ENCODE measurements around the gene OR3A2. TPM values are rescaled to one million over a fixed set of nuclear protein-coding genes. Genes with fewer than 3 reads are reported as not detected.
"Not testable (repeated sequence)": the region's sequence is repeated elsewhere in the genome, so short reads cannot be mapped to it uniquely, and the experiment has no call there.

Gene OR3A2
- total RNA-seq, 1 experiment from 2014 or later = not detected

- no peaks in the 10 kb centered on the region for H3K4me1 ChIP-seq (ENCODE audit: insufficient read depth, low read length)
- DNase-seq = no peak
- TF ChIP-seq CTCF (conservative IDR thresholded peaks at IDR 0.05) = no peak
- H3K4me3 Mint-ChIP-seq = no peak overlapping the region
- no peaks in the 10 kb centered on the region for H3K79me1 ChIP-seq (ENCODE audit: insufficient read depth, low read depth, low read length, poor library complexity, severe bottlenecking)
- no peak overlapping the region for H3K14ac ChIP-seq (ENCODE audit: insufficient read depth, low read length)
- H3K79me2 ChIP-seq (ENCODE audit: insufficient read depth, low read length) = no peaks in the 10 kb centered on the region
- no peak overlapping the region for H3K18ac ChIP-seq (ENCODE audit: insufficient read length, low read depth, low read length)
- H4K20me1 ChIP-seq (ENCODE audit: control insufficient read depth, insufficient read depth, insufficient read length) = no peaks in the 10 kb centered on the region
- no peak overlapping the region for H3K4ac ChIP-seq (ENCODE audit: low read depth, low read length)
- no peak overlapping the region for H3K4me2 ChIP-seq (ENCODE audit: insufficient read depth, insufficient read length, low read length)
- H3K27ac Mint-ChIP-seq = no peak overlapping the region; a peak in 1 of 7 replicates
- no peaks in the 10 kb centered on the region for H3K23me2 ChIP-seq (ENCODE audit: insufficient read length, low read depth, low read length, poor library complexity, severe bottlenecking)
- H4K91ac ChIP-seq (ENCODE audit: insufficient read length, low read depth, low read length) = no peak overlapping the region
- H3K9me3 Mint-ChIP-seq = peaks cover 73 to 81% of the 10 kb centered on the region in 2 experiments
- H3K4me1 Mint-ChIP-seq = no peaks in the 10 kb centered on the region
- peaks cover 51% of the 10 kb centered on the region for H3K9me3 ChIP-seq (ENCODE audit: control insufficient read depth, low read depth, low read length)
- peaks cover 10 to 43% (median 17%) of the 10 kb centered on the region in 3 experiments; a peak in 6 of 7 replicates for H3K36me3 Mint-ChIP-seq (ENCODE audit: insufficient read depth in 1 of 3, low read depth in 3 of 3)
- no peak overlapping the region for H3K9ac ChIP-seq (ENCODE audit: extremely low read depth, insufficient read length, low read length)
- H3T11ph ChIP-seq (ENCODE audit: low read length) = no peak overlapping the region
- no peak overlapping the region for H3K23ac ChIP-seq (ENCODE audit: insufficient read length, low read depth, low read length)
- H2BK120ac ChIP-seq (ENCODE audit: low read depth, low read length, poor library complexity, severe bottlenecking) = no peak overlapping the region
- no peak overlapping the region for H2BK12ac ChIP-seq (ENCODE audit: insufficient read length, low read depth, low read length)
- no peak overlapping the region for H3K27ac ChIP-seq (ENCODE audit: insufficient read length, low read depth, low read length)
- no peaks in the 10 kb centered on the region for H3K27me3 ChIP-seq (ENCODE audit: insufficient read depth, low read length)
- no peak overlapping the region for H2BK20ac ChIP-seq (ENCODE audit: low read depth, low read length, poor library complexity, severe bottlenecking)
- H2BK15ac ChIP-seq (ENCODE audit: low read depth, low read length) = no peak overlapping the region
- no peak overlapping the region for H2AFZ ChIP-seq (ENCODE audit: low read length)
- no peak overlapping the region for H2AK5ac ChIP-seq (ENCODE audit: insufficient read length, low read length)
- peaks cover 5% of the 10 kb centered on the region for H3K27me3 Mint-ChIP-seq (ENCODE audit: low read depth)
- H2BK5ac ChIP-seq (ENCODE audit: insufficient read length, low read length) = no peak overlapping the region
- no CpG with 5 or more reads among the region's 8 CpGs for WGBS (ENCODE audit: extremely low coverage, insufficient read length, low lambda C conversion rate)
- no peak overlapping the region for H4K8ac ChIP-seq (replicated peaks; ENCODE audit: insufficient read length, low read depth, low read length)
- H4K5ac ChIP-seq (ENCODE audit: insufficient read length, low read depth, low read length) = no peak overlapping the region
- no peak overlapping the region for H3K56ac ChIP-seq (ENCODE audit: insufficient read length, low read depth, low read length)
These were observed 129.5 kb downstream of the OR3A2 start for GRCh38 chr17:3256575-3256974.

GRCh38 chr17:3249013-3249412 lies 137.1 kb downstream of the OR3A2 start:
- not testable (repeated sequence) for H3K23ac ChIP-seq (ENCODE audit: insufficient read length, low read depth, low read length); H3K14ac ChIP-seq (ENCODE audit: insufficient read depth, low read length); H4K91ac ChIP-seq (ENCODE audit: insufficient read length, low read depth, low read length); H3K4me2 ChIP-seq (ENCODE audit: insufficient read depth, insufficient read length, low read length); H3K27ac ChIP-seq (ENCODE audit: insufficient read length, low read depth, low read length); H3K18ac ChIP-seq (ENCODE audit: insufficient read length, low read depth, low read length); H2BK20ac ChIP-seq (ENCODE audit: low read depth, low read length, poor library complexity, severe bottlenecking); H2BK120ac ChIP-seq (ENCODE audit: low read depth, low read length, poor library complexity, severe bottlenecking); H4K20me1 ChIP-seq (ENCODE audit: control insufficient read depth, insufficient read depth, insufficient read length); H3K4me3 Mint-ChIP-seq; H3K27me3 Mint-ChIP-seq (ENCODE audit: low read depth); H3K27ac Mint-ChIP-seq; H3K4me1 ChIP-seq (ENCODE audit: insufficient read depth, low read length); H3K4me1 Mint-ChIP-seq; H3K9me3 ChIP-seq (ENCODE audit: control insufficient read depth, low read depth, low read length); H2BK15ac ChIP-seq (ENCODE audit: low read depth, low read length); H3K36me3 Mint-ChIP-seq (ENCODE audit: insufficient read depth in 1 of 3, low read depth in 3 of 3); H3K4ac ChIP-seq (ENCODE audit: low read depth, low read length); H3K23me2 ChIP-seq (ENCODE audit: insufficient read length, low read depth, low read length, poor library complexity, severe bottlenecking); H4K8ac ChIP-seq (replicated peaks; ENCODE audit: insufficient read length, low read depth, low read length); H3K79me2 ChIP-seq (ENCODE audit: insufficient read depth, low read length); H2BK12ac ChIP-seq (ENCODE audit: insufficient read length, low read depth, low read length); H3K56ac ChIP-seq (ENCODE audit: insufficient read length, low read depth, low read length); H4K5ac ChIP-seq (ENCODE audit: insufficient read length, low read depth, low read length); H2AFZ ChIP-seq (ENCODE audit: low read length); H2AK5ac ChIP-seq (ENCODE audit: insufficient read length, low read length); DNase-seq; H3K79me1 ChIP-seq (ENCODE audit: insufficient read depth, low read depth, low read length, poor library complexity, severe bottlenecking); H3K9ac ChIP-seq (ENCODE audit: extremely low read depth, insufficient read length, low read length); H3K27me3 ChIP-seq (ENCODE audit: insufficient read depth, low read length); H3T11ph ChIP-seq (ENCODE audit: low read length); H2BK5ac ChIP-seq (ENCODE audit: insufficient read length, low read length)
- WGBS (ENCODE audit: extremely low coverage, insufficient read length, low lambda C conversion rate) = no CpG with 5 or more reads among the region's 2 CpGs
- peaks cover 11 to 23% of the 10 kb centered on the region in 2 experiments for H3K9me3 Mint-ChIP-seq
